Ishikawa (cell line): ENCODE measurements around the gene BIRC6.

Experiments used
- CEBPB ChIP-seq: IDR thresholded peaks from 2 replicates; pipeline ENCODE4 v1.6.1; 2012
- CREB1 ChIP-seq: IDR thresholded peaks from 2 replicates; pipeline ENCODE4 v1.6.1; 2012; ENCODE audit warnings: low read depth
- EGR1 ChIP-seq: IDR thresholded peaks from 2 replicates; pipeline ENCODE4 v1.6.1; 2012
- EP300 ChIP-seq: IDR thresholded peaks from 2 replicates; pipeline ENCODE4 v1.6.1; 2012; ENCODE audit warnings: borderline replicate concordance
- FOXM1 ChIP-seq: IDR thresholded peaks from 2 replicates; pipeline ENCODE4 v1.6.1; 2012; ENCODE audit warnings: low read depth, borderline replicate concordance
- MAX ChIP-seq: IDR thresholded peaks from 2 replicates; pipeline ENCODE4 v1.6.1; 2012
- NFIC ChIP-seq: IDR thresholded peaks from 2 replicates; pipeline ENCODE4 v1.6.1; 2012
- RAD21 ChIP-seq: IDR thresholded peaks from 2 replicates; pipeline ENCODE4 v1.6.1; 2012; ENCODE audit warnings: low read depth
- REST ChIP-seq: IDR thresholded peaks from 2 replicates; pipeline ENCODE4 v1.6.1; 2012; ENCODE audit warnings: low read depth, mild to moderate bottlenecking
- TAF1 ChIP-seq: IDR thresholded peaks from 2 replicates; pipeline ENCODE4 v1.6.1; 2012; ENCODE audit warnings: low read depth, mild to moderate bottlenecking
- TCF12 ChIP-seq: IDR thresholded peaks from 2 replicates; pipeline ENCODE4 v1.6.1; 2012; ENCODE audit warnings: low read depth
- TEAD4 ChIP-seq: IDR thresholded peaks from 2 replicates; pipeline ENCODE4 v1.6.1; 2012
- USF1 ChIP-seq: IDR thresholded peaks from 2 replicates; pipeline ENCODE4 v1.6.1; 2012
- YY1 ChIP-seq: IDR thresholded peaks from 2 replicates; pipeline ENCODE4 v1.6.1; 2012; ENCODE audit warnings: low read depth
- ZBTB7A ChIP-seq: IDR thresholded peaks from 2 replicates; pipeline ENCODE4 v1.6.1; 2012; ENCODE audit warnings: low read depth

The BIRC6 gene

GRCh38 chr2:32666704-32667103 is 309.9 kb downstream of the BIRC6 start:
- TF ChIP-seq RAD21, result no peak
- no peak for TF ChIP-seq NFIC
- no peak for TF ChIP-seq ZBTB7A
- TF ChIP-seq TAF1, result no peak
- no peak for TF ChIP-seq TCF12
- no peak for TF ChIP-seq CREB1
- TF ChIP-seq TEAD4, result no peak
- TF ChIP-seq EP300, result no peak
- TF ChIP-seq FOXM1, result no peak
- TF ChIP-seq CEBPB, result no peak
- no peak for TF ChIP-seq MAX
- no peak for TF ChIP-seq EGR1
- TF ChIP-seq USF1, result no peak
- no peak for TF ChIP-seq REST
- TF ChIP-seq YY1, result no peak

- no peak for TF ChIP-seq TAF1
- TF ChIP-seq USF1, result no peak
- TF ChIP-seq MAX, result no peak
- no peak for TF ChIP-seq REST
- no peak for TF ChIP-seq EGR1
- no peak for TF ChIP-seq EP300
- TF ChIP-seq CEBPB, result no peak
- TF ChIP-seq YY1, result no peak
- TF ChIP-seq NFIC, result no peak
- TF ChIP-seq TCF12, result no peak
- no peak for TF ChIP-seq ZBTB7A
- TF ChIP-seq CREB1, result no peak
- no peak for TF ChIP-seq TEAD4
- no peak for TF ChIP-seq RAD21
- TF ChIP-seq FOXM1, result no peak
Observed at GRCh38 chr2:32668254-32668653, 311.4 kb downstream of the BIRC6 start.
